RPMI8226 (cell line): ENCODE results near the gene RBBP6.

Experiments used
- DNase-seq: peaks from one replicate; pipeline ENCODE4 v3.0.0-alpha.2; 2015

The RBBP6 gene

GRCh38 chr16:24524855-24525677 is 14.3 kb upstream of the RBBP6 start:
- DNase-seq: no peak

- DNase-seq: no peak
These were observed 13.3 kb upstream of the RBBP6 start for GRCh38 chr16:24525970-24526559.

GRCh38 chr16:24526701-24527495 is 12.5 kb upstream of the RBBP6 start:
- DNase-seq: no peak

GRCh38 chr16:24531166-24531565 is 8.2 kb upstream of the RBBP6 start:
- no peak for DNase-seq

- no peak for DNase-seq
These were observed 4.7 kb upstream of the RBBP6 start for GRCh38 chr16:24534620-24535019.

- peak; percentile 34 for DNase-seq
These were observed 3.5 kb upstream of the RBBP6 start for GRCh38 chr16:24535827-24536226.

GRCh38 chr16:24536671-24537070 is 2.7 kb upstream of the RBBP6 start:
- no peak for DNase-seq

GRCh38 chr16:24537474-24538337 is 1.7 kb upstream of the RBBP6 start:
- no peak for DNase-seq

GRCh38 chr16:24538756-24539294 is 541 bp upstream of the RBBP6 start:
- no peak for DNase-seq

- DNase-seq: no peak
These were observed 660 bp downstream of the RBBP6 start for GRCh38 chr16:24539850-24540601.

GRCh38 chr16:24540602-24541210 is 1.3 kb downstream of the RBBP6 start:
- DNase-seq: peak; percentile 53

GRCh38 chr16:24541233-24541933 is 2.0 kb downstream of the RBBP6 start:
- peak; percentile 28 for DNase-seq

GRCh38 chr16:24543949-24544348 is 4.6 kb downstream of the RBBP6 start:
- DNase-seq: no peak

GRCh38 chr16:24544640-24545039 is 5.3 kb downstream of the RBBP6 start:
- no peak for DNase-seq

GRCh38 chr16:24550295-24550694 is 10.9 kb downstream of the RBBP6 start:
- no peak for DNase-seq

- DNase-seq: no peak
These were observed 13.4 kb downstream of the RBBP6 start for GRCh38 chr16:24552705-24553246.

GRCh38 chr16:24553983-24554382 is 14.6 kb downstream of the RBBP6 start:
- DNase-seq: no peak

- no peak for DNase-seq
These were observed 16.0 kb downstream of the RBBP6 start for GRCh38 chr16:24555346-24555872.

GRCh38 chr16:24562811-24563210 is 23.4 kb downstream of the RBBP6 start:
- no peak for DNase-seq

- peak; percentile 12 for DNase-seq
These were observed 29.0 kb downstream of the RBBP6 start for GRCh38 chr16:24568392-24568791.
